Frontal cortex (tissue), 4 donors: ENCODE measurements around the gene USH2A. TPM values are rescaled to one million over a fixed set of nuclear protein-coding genes. Genes with fewer than 3 reads are reported as not detected.
"Not testable (repeated sequence)": the region's sequence is repeated elsewhere in the genome, so short reads cannot be mapped to it uniquely, and the experiment has no call there.

ENCODE experiments used
- DNase-seq, 2 donors: peaks; one replicate each; pipeline ENCODE4 v3.0.0; 2012; ENCODE audit warnings: low spot score in 2 of 2
- FAIRE-seq: peaks from 2 replicates; lab custom pipeline; 2012; peaks lifted over from hg19 to GRCh38; lab: Jason Lieb, UNC
- total RNA-seq: library from RNA; depleted of rRNA; stranded (reverse); fragments of >200 nt; gene quantifications from one replicate; pipeline ENCODE4 v1.2.3, GENCODE V29; 2014
- donor health status: control.
- donor health status: control.
- donor health status: control.

The USH2A gene
- total RNA-seq, 1 donor from 2014 or later, result under 0.01 TPM

- DNase-seq (no peak), FAIRE-seq (no peak)
These were observed 269.2 kb downstream of the USH2A start for GRCh38 chr1:216154063-216154462.

- DNase-seq (no peak), FAIRE-seq (no peak)
These were observed 270.1 kb downstream of the USH2A start for GRCh38 chr1:216153130-216153529.

- DNase-seq, FAIRE-seq: not testable (repeated sequence)
These were observed 277.7 kb downstream of the USH2A start for GRCh38 chr1:216145451-216146018.

GRCh38 chr1:216144661-216145450 lies 278.4 kb downstream of the USH2A start:
- FAIRE-seq, result no peak
- DNase-seq, result no peak

GRCh38 chr1:216142921-216143320 lies 280.3 kb downstream of the USH2A start:
- no peak for FAIRE-seq

GRCh38 chr1:216140730-216141524 lies 282.3 kb downstream of the USH2A start:
- no peak for DNase-seq

More at GRCh38 chr1:216142921-216143320, 280.3 kb downstream of the USH2A start:
- DNase-seq, result no peak

GRCh38 chr1:216124192-216124781 lies 299.0 kb downstream of the USH2A start:
- DNase-seq (no peak), FAIRE-seq (no peak)

More at GRCh38 chr1:216140730-216141524, 282.3 kb downstream of the USH2A start:
- no peak for FAIRE-seq

GRCh38 chr1:216123446-216124191 lies 299.6 kb downstream of the USH2A start:
- no peak for FAIRE-seq

GRCh38 chr1:216119600-216119999 lies 303.6 kb downstream of the USH2A start:
- DNase-seq, result no peak
- FAIRE-seq, result no peak

More at GRCh38 chr1:216123446-216124191, 299.6 kb downstream of the USH2A start:
- no peak for DNase-seq

- DNase-seq, result no peak
- FAIRE-seq, result no peak
These were observed 309.1 kb downstream of the USH2A start for GRCh38 chr1:216114180-216114579.

- FAIRE-seq (no peak), DNase-seq (no peak)
These were observed 310.1 kb downstream of the USH2A start for GRCh38 chr1:216113181-216113580.

GRCh38 chr1:216111842-216112241 lies 311.4 kb downstream of the USH2A start:
- FAIRE-seq (no peak), DNase-seq (no peak)

GRCh38 chr1:216095400-216095799 lies 327.8 kb downstream of the USH2A start:
- no peak for DNase-seq

GRCh38 chr1:216090556-216090955 lies 332.7 kb downstream of the USH2A start:
- FAIRE-seq, result no peak
- no peak for DNase-seq

More at GRCh38 chr1:216095400-216095799, 327.8 kb downstream of the USH2A start:
- FAIRE-seq, result no peak

- FAIRE-seq, result no peak
These were observed 336.6 kb downstream of the USH2A start for GRCh38 chr1:216086678-216087077.

GRCh38 chr1:216081445-216081844 lies 341.8 kb downstream of the USH2A start:
- DNase-seq (no peak), FAIRE-seq (no peak)

More at GRCh38 chr1:216086678-216087077, 336.6 kb downstream of the USH2A start:
- DNase-seq, result no peak

- DNase-seq (no peak), FAIRE-seq (no peak)
These were observed 346.5 kb downstream of the USH2A start for GRCh38 chr1:216076751-216077150.

- FAIRE-seq, result no peak
- DNase-seq, result no peak
These were observed 347.9 kb downstream of the USH2A start for GRCh38 chr1:216075339-216075738.
